IMR-90 (cell line): ENCODE data around the gene CPXM2. TPM values are rescaled to one million over a fixed set of nuclear protein-coding genes. Genes with fewer than 3 reads are reported as not detected.

ENCODE experiments used
- ATAC-seq: fragments of 200-7000 bp; cut with Tn5 transposase; 2 replicates; pipeline ENCODE4 v1.9.1; 2020; ENCODE audit warnings: low read depth, mild to moderate bottlenecking, moderate library complexity
- BruUV-seq: library from RNA; stranded (reverse); fragments of 400-500 nt; replicated peaks from 2 replicates; lab custom pipeline; 2021; lab: Mats Ljungman, UMichigan
- CTCF ChIA-PET: fragments of 300-600 bp; formaldehyde crosslinking; extraction: SDS; loops from one replicate; lab custom pipeline; 2021; ENCODE audit warnings: antibody characterized with exemption; lab: Yijun Ruan, JAX
- POLR2A ChIA-PET: fragments of 300-600 bp; sonication (Branson Sonifier 250); formaldehyde crosslinking; loops from one replicate; lab custom pipeline; 2022; ENCODE audit warnings: antibody characterized with exemption; ENCODE audit not compliant: unreplicated experiment; lab: Charles Lee
- DNase-seq: peaks from one replicate; pipeline ENCODE4 v3.0.0; 2013
- H2AFZ ChIP-seq: replicated peaks from 2 replicates; pipeline ENCODE3; 2013; ENCODE audit warnings: low read length, mild to moderate bottlenecking; ENCODE audit not compliant: poor library complexity
- H2AK5ac ChIP-seq: 2 replicates; pipeline ENCODE4 v1.6.1; 2013; ENCODE audit warnings: low read depth, low read length, inconsistent platforms
- H2AK9ac ChIP-seq: replicated peaks from 2 replicates; pipeline ENCODE3; 2013; ENCODE audit warnings: mild to moderate bottlenecking, low read depth, low read length, moderate library complexity; ENCODE audit not compliant: poor library complexity
- H2BK120ac ChIP-seq: 2 replicates; pipeline ENCODE4 v1.6.1; 2013; ENCODE audit warnings: low read depth, low read length, inconsistent platforms
- H2BK15ac ChIP-seq: 3 replicates; pipeline ENCODE4 v1.6.1; 2013; ENCODE audit warnings: low read depth, low read length, inconsistent platforms
- H2BK20ac ChIP-seq: 2 replicates; pipeline ENCODE4 v1.6.1; 2013; ENCODE audit warnings: low read depth, mild to moderate bottlenecking, inconsistent platforms, low read length, moderate library complexity
- H2BK5ac ChIP-seq: 2 replicates; pipeline ENCODE4 v1.6.1; 2013; ENCODE audit warnings: mild to moderate bottlenecking, low read depth, low read length, inconsistent platforms; ENCODE audit not compliant: poor library complexity, severe bottlenecking
- H3K14ac ChIP-seq: replicated peaks from 2 replicates; pipeline ENCODE4 v1.6.1; 2013; ENCODE audit warnings: low read depth, low read length, inconsistent platforms
- H3K18ac ChIP-seq: 2 replicates; pipeline ENCODE4 v1.6.1; 2013; ENCODE audit warnings: low read depth, low read length, control low read depth
- H3K23ac ChIP-seq: 2 replicates; pipeline ENCODE4 v1.6.1; 2013; ENCODE audit warnings: low read depth, low read length, inconsistent platforms
- H3K27ac ChIP-seq: 2 replicates; pipeline ENCODE4 v1.5.1; 2013; ENCODE audit warnings: mild to moderate bottlenecking, control low read depth, low read length; ENCODE audit not compliant: insufficient read depth
- H3K27me3 ChIP-seq: 2 replicates; pipeline ENCODE4 v1.6.1; 2013; ENCODE audit warnings: low read length; ENCODE audit not compliant: control insufficient read depth, insufficient read depth
- H3K36me3 ChIP-seq: 2 replicates; pipeline ENCODE4 v1.6.1; 2013; ENCODE audit warnings: low read length, mixed read lengths; ENCODE audit not compliant: control insufficient read depth, insufficient read depth
- H3K4ac ChIP-seq: 2 replicates; pipeline ENCODE4 v1.6.1; 2013; ENCODE audit warnings: low read depth, low read length, inconsistent platforms
- H3K4me1 ChIP-seq: 2 replicates; pipeline ENCODE4 v1.6.1; 2013; ENCODE audit warnings: low read length, mixed read lengths; ENCODE audit not compliant: control insufficient read depth, insufficient read depth
- H3K4me2 ChIP-seq: 2 replicates; pipeline ENCODE4 v1.6.1; 2013; ENCODE audit warnings: low read depth, mild to moderate bottlenecking, control low read depth, low read length, moderate library complexity
- H3K4me3 ChIP-seq: 2 replicates; pipeline ENCODE4 v1.5.1; 2013; ENCODE audit warnings: low read depth, mild to moderate bottlenecking, control low read depth, low read length, moderate library complexity; ENCODE audit not compliant: insufficient read depth
- H3K56ac ChIP-seq: 2 replicates; pipeline ENCODE4 v1.6.1; 2013; ENCODE audit warnings: low read length, inconsistent platforms; ENCODE audit not compliant: insufficient read depth; ENCODE audit errors: extremely low read depth
- H3K79me1 ChIP-seq, 2 experiments: 2 replicates each; pipeline ENCODE4 v1.6.1; 2013; ENCODE audit warnings: low read length in 2 of 2, inconsistent platforms in 1 of 2, low read depth in 1 of 2
- H3K9ac ChIP-seq: 2 replicates; pipeline ENCODE4 v1.6.1; 2013; ENCODE audit warnings: low read depth, low read length, control low read depth
- H3K9me1 ChIP-seq: 2 replicates; pipeline ENCODE4 v1.6.1; 2013; ENCODE audit warnings: low read length, inconsistent platforms; ENCODE audit not compliant: insufficient read depth
- H3K9me3 ChIP-seq: 2 replicates; pipeline ENCODE4 v1.6.1; 2013; ENCODE audit warnings: low read length; ENCODE audit not compliant: control insufficient read depth, insufficient read depth
- H4K20me1 ChIP-seq: 2 replicates; pipeline ENCODE4 v1.6.1; 2013; ENCODE audit warnings: low read length, inconsistent platforms; ENCODE audit not compliant: insufficient read depth
- H4K5ac ChIP-seq: 2 replicates; pipeline ENCODE4 v1.6.1; 2013; ENCODE audit warnings: mild to moderate bottlenecking, low read depth, low read length, control low read depth
- H4K8ac ChIP-seq, 2 experiments: 2 replicates each; pipeline ENCODE4 v1.6.1; 2013; ENCODE audit warnings: low read depth in 2 of 2, low read length in 2 of 2, control low read depth in 1 of 2, inconsistent platforms in 1 of 2
- H4K91ac ChIP-seq: 2 replicates; pipeline ENCODE4 v1.6.1; 2013; ENCODE audit warnings: low read depth, low read length, inconsistent platforms; ENCODE audit not compliant: insufficient read depth
- CHD1 ChIP-seq: IDR thresholded peaks from 2 replicates; pipeline ENCODE4 v1.6.1; 2012; ENCODE audit warnings: low read depth, low read length, improper control_type of control experiment
- RAD21 ChIP-seq: IDR thresholded peaks from 2 replicates; pipeline ENCODE4 v1.6.1; 2012; ENCODE audit warnings: low read length, improper control_type of control experiment
- RCOR1 ChIP-seq: IDR thresholded peaks from 2 replicates; pipeline ENCODE4 v1.6.1; 2012; ENCODE audit warnings: mild to moderate bottlenecking, low read length, improper control_type of control experiment; ENCODE audit not compliant: insufficient replicate concordance
- WGBS, 2 experiments: methylation state at CpG; one replicate each; pipeline versions ENCODE4 v1.1.5 to v1.1.7; 2013; ENCODE audit warnings: missing lambda C conversion rate in 2 of 2; ENCODE audit not compliant: insufficient read length in 1 of 2; ENCODE audit errors: extremely low coverage in 2 of 2; 5-methylcytosine and 5-hydroxymethylcytosine counted together
- dilution Hi-C: fragments of 300-500 bp; cut with HindIII; formaldehyde crosslinking; loops from one replicate; pipeline ENCODE4 v1.14.3; 2018; ENCODE audit warnings: low sequenced_read_pairs; ENCODE audit not compliant: unreplicated experiment
- in situ Hi-C: fragments of 300-500 bp; cut with MboI; formaldehyde crosslinking; loops from 3 replicates; pipeline ENCODE4 v1.14.3; 2019; ENCODE audit warnings: low sequenced_read_pairs, inconsistent platforms, mixed read lengths
- intact Hi-C: fragments of 100-400 bp; cut with micrococcal nuclease; formaldehyde crosslinking; loops from 2 replicates; pipeline ENCODE4 v1.10.0; 2022
- polyA plus RNA-seq, 3 experiments: library from polyadenylated mRNA; depleted of rRNA; stranded (reverse); fragments of >200 nt; gene quantifications; 2 replicates each; pipeline ENCODE4 v1.2.3, GENCODE V29; 2012; ENCODE audit warnings: low replicate concordance in 1 of 3
- total RNA-seq: library from RNA; depleted of rRNA; stranded (reverse); fragments of >200 nt; gene quantifications from 2 replicates; pipeline ENCODE4 v1.2.3, GENCODE V29; 2012
- TF ChIP-seq, protein P1 (sequence below): fragments of 150-350 bp; IDR thresholded peaks from 2 replicates; pipeline ENCODE4 v1.6.1; 2017; ENCODE audit warnings: mild to moderate bottlenecking, antibody characterized with exemption, low read length, low read depth

The CPXM2 gene
- total and polyA plus RNA-seq, 2 of the 4 experiments (the other 2 are of a cell fraction) = not detected

DNA sequence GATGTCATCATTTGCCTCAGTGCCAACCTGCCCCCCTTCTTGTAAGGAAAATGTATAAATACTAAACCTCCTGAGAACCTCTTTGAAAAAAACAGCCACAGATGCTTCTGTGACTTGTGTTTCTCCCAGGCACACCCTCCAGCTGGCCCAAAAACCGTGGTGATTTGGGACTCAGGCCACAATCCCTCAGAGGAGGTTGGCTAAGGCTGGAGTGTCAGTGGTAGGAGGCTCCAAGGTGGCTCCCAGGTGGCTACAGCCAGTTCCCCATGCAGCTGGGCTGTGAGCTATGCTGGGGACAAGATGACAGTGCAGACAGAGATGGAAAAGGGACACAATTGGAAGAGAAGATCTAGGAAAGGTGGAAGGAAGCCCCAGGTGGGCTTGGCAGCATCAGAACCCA lies 104.7 kb downstream of the CPXM2 start:
- Histone ChIP-seq H2BK120ac (no peak overlapping the region), H4K8ac (no peak overlapping the region), H3K23ac (no peak overlapping the region), H3K9ac (no peak overlapping the region), H4K5ac (no peak overlapping the region), H3K27ac (no peak overlapping the region), H3K4me2 (no peak overlapping the region), H3K9me1 (no peaks in the 10 kb centered on the region), H3K14ac (no peak overlapping the region), H3K4me3 (no peak overlapping the region), H3K4me1 (no peaks in the 10 kb centered on the region), H3K4ac (no peak overlapping the region), H3K36me3 (no peaks in the 10 kb centered on the region), H3K18ac (no peak overlapping the region), H3K56ac (no peak overlapping the region), H2BK15ac (no peak overlapping the region), H3K79me1 (no peaks in the 10 kb centered on the region), H4K91ac (no peak overlapping the region), H4K20me1 (no peaks in the 10 kb centered on the region), H2AFZ (no peak overlapping the region), H2BK20ac (no peak overlapping the region), H3K27me3 (no peaks in the 10 kb centered on the region), H2AK9ac (no peak overlapping the region), H2BK5ac (no peak overlapping the region), H3K9me3 (peaks cover 41% of the 10 kb centered on the region), H2AK5ac (no peak overlapping the region)
- dilution Hi-C loops (no loop called here), in situ Hi-C loops (no loop called here), intact Hi-C loops (no loop called here)
- BruUV-seq = no TSS peak
- no peak for DNase-seq
- TF ChIP-seq RAD21 (no peak), RCOR1 (no peak), CHD1 (no peak)
- TF ChIP-seq, protein P1, sequence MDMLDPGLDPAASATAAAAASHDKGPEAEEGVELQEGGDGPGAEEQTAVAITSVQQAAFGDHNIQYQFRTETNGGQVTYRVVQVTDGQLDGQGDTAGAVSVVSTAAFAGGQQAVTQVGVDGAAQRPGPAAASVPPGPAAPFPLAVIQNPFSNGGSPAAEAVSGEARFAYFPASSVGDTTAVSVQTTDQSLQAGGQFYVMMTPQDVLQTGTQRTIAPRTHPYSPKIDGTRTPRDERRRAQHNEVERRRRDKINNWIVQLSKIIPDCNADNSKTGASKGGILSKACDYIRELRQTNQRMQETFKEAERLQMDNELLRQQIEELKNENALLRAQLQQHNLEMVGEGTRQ = no peak
- POLR2A ChIA-PET = no interaction called here
- WGBS, 2 experiments = no CpG with 5 or more reads among the region's 1 CpG
- CTCF ChIA-PET = no interaction called here
- ATAC-seq = no peak
